HG02623 (cell line): Measurements from ENCODE around the gene KPTN.

Source experiments
- ATAC-seq: cut with Tn5 transposase; IDR thresholded peaks from one replicate; pipeline ENCODE4 v1.9.1; 2021; ENCODE audit warnings: moderate library complexity; ENCODE audit not compliant: unreplicated experiment

KPTN gene

DNA sequence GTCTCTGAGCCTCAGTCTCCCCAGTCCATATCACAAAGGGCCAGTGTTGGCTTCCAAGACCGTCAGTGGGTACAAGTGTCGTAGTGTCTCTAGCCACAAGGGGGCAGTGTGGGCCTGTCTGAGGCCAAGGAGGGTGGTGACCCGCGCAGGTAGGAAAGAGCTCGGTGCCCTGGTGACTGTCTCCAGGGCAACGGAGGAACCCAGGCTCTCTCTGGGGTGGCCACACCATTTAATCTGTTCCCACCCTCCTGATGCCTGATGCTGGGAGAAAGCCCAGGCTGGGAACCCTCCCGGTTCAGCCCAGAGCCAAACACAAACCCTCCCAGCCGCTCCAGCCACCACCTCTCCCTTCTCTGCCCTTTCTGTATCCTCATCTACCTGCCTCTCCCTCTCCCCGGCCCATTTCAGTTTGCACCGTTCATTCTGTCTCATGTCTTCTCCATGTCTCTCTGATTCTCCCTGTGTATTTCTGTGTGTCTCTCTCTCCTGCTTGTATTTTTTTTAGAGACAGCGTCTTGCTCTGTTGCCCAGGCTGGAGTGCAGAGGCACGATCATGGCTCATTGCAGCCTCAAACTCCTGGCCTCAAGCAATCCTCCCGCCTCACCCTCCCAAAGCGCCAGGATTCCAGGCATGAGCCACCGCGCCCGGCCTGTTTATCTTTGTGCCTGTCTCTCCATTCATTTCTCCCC, 47.2 kb downstream of the KPTN start:
- ATAC-seq = no peak

- no peak for ATAC-seq
Measured at GRCh38 chr19:47435883-47436417, 48.1 kb downstream of the KPTN start.

- no peak for ATAC-seq
Measured at GRCh38 chr19:47435196-47435595, 48.8 kb downstream of the KPTN start.

DNA sequence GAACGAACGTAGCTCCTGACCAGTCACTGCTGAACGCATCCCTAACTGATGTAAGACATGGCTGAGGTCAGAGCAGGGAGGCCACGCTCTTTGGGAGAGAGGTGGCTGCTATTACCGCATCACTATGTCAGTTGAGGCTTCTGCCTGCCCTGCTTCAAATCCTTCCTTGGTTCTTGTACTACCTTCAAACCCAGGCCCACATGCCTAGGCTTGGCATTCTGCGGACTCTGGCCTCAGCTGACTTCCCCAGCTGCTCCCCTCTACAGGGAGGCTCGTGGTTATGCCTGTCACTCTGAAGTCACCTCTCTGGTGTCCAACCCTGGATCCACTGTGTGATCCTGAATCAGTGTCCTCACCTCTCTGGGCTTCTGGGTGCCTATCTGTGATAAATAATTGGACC, 49.9 kb downstream of the KPTN start:
- no peak for ATAC-seq

DNA sequence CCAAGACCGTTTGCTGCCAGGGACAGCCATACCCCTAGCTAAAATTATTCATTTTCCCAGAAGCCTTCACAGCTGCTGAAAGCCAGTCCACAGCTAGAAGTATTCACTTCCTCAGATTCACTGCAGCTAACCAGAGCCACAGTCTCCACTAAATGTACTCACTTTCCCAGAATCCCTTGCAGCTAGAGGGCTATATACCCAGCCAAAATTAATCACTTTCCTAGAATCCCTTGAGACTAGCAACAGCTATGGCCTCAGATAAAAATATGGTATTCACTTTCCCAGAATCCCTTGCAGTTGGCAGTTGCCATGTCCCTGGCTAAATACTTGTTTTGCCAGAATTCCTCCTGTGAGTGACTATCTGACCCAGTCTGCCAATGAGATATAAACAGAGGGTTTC, 50.9 kb downstream of the KPTN start:
- ATAC-seq = no peak

DNA sequence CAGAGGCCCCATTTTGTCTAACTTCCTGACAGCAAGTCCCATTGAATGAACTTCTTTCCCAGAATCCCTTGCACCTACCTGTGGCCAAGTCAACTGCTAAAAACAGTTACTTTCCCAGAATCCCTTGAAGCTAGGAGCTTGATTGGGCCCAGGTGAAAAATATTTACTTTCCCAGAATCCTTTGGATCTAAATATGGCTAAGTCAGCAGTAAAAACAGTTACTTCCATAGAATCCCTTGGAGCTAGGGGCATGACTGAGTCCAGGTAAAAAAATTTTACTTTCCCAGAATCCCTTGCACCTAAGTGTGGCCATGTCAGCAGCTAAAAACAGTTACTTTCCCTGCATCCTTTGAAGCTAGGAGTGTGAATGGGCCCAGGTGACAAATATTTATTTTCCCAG, 51.5 kb downstream of the KPTN start:
- ATAC-seq = no peak

GRCh38 chr19:47432091-47432490, 51.9 kb downstream of the KPTN start:
- ATAC-seq = no peak

GRCh38 chr19:47430041-47430802, 53.8 kb downstream of the KPTN start:
- no peak for ATAC-seq

GRCh38 chr19:47429140-47429793, 54.8 kb downstream of the KPTN start:
- no peak for ATAC-seq

DNA sequence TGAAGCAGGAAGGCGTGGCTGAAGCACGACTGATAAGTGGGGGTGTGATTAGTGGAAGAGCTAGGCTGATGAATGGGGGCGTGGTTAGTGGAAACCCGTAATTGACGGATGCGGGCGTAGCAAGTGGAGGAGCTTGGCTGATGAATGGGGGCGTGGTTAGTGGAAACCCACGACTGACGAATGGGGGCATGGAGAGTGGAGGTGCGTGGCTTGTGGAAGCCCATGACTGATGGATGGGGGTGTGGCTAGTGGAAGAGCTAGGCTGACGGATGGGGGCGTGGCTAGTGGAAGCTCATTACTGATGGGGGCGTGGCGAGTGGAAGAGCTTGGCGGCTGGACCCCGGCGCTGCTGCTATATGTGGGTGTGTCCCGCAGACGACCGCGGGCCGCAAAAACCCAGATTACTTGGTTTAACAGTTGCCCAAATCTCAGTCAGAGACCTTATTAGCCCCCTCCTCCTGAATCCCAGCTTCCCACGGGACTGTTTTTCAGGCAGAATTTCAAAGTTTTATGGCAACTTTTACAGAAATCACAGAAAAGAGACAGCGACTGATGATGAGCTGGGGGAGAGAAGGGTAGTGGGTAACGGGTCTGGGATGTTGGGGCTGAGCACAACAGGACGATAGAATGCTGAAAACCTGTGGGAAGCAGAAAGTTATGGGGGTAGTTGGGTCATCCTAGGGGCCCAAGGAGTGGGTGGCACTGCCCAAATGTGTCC, 55.7 kb downstream of the KPTN start:
- no peak for ATAC-seq

GRCh38 chr19:47427241-47428176, 56.5 kb downstream of the KPTN start:
- ATAC-seq = no peak
